Transverse colon (tissue), 4 donors: ENCODE data around the gene CTAGE1.

ENCODE experiments used
- EP300 ChIP-seq: sonication (generic); formaldehyde crosslinking; IDR thresholded peaks from one replicate; pipeline ENCODE4 v1.6.1; 2017; ENCODE audit warnings: antibody characterized with exemption, low read depth
- POLR2A ChIP-seq: fragments of 450-650 bp; IDR thresholded peaks from one replicate; pipeline ENCODE4 v1.6.1; 2016; ENCODE audit warnings: antibody characterized with exemption, mild to moderate bottlenecking, moderate library complexity
- POLR2AphosphoS5 ChIP-seq, 3 donors: sonication (generic); formaldehyde crosslinking; IDR thresholded peaks; one replicate each; pipeline ENCODE4 v1.6.1; 2016; ENCODE audit warnings: antibody characterized with exemption in 3 of 3
- TF ChIP-seq, protein P1 (sequence below), 5 experiments: fragments of 200-600 bp in 3 of 5; fragments of 450-650 bp in 2 of 5; sonication (generic) in 3 of 5; IDR thresholded peaks; 1 replicate in 2 of 5; 2 replicates in 3 of 5; pipeline ENCODE4 v1.5.1; 2016 to 2017; ENCODE audit warnings: antibody characterized with exemption in 5 of 5, inconsistent platforms in 3 of 5, mild to moderate bottlenecking in 2 of 5, moderate library complexity in 1 of 5

DNA sequence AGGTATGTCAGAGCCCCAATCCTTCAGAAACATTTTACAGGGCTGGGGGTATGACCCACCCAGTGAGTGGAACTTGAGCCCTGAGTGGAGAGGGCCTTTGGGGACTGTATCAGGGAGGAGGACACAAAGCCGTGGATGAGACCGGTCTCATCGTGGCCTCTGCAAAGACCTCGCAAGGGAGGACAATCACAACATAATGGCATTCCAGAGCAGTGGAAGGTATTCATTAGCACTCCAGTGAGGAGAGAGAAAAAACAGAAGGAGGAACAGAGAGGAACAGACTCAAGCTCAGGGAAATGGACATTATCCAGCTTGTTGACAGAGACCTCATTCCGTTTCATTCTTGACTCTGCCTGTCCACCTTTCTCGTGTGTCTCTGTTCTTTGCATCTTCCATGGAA lies 38.8 kb upstream of the CTAGE1 start:
- TF ChIP-seq, protein P1, sequence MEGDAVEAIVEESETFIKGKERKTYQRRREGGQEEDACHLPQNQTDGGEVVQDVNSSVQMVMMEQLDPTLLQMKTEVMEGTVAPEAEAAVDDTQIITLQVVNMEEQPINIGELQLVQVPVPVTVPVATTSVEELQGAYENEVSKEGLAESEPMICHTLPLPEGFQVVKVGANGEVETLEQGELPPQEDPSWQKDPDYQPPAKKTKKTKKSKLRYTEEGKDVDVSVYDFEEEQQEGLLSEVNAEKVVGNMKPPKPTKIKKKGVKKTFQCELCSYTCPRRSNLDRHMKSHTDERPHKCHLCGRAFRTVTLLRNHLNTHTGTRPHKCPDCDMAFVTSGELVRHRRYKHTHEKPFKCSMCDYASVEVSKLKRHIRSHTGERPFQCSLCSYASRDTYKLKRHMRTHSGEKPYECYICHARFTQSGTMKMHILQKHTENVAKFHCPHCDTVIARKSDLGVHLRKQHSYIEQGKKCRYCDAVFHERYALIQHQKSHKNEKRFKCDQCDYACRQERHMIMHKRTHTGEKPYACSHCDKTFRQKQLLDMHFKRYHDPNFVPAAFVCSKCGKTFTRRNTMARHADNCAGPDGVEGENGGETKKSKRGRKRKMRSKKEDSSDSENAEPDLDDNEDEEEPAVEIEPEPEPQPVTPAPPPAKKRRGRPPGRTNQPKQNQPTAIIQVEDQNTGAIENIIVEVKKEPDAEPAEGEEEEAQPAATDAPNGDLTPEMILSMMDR (IDR thresholded peaks at IDR 0.05) = no peak
- TF ChIP-seq EP300 = no peak
- TF ChIP-seq POLR2AphosphoS5 (IDR thresholded peaks at IDR 0.05) = no peak
- TF ChIP-seq POLR2A = no peak
